SK-N-SH (cell line): ENCODE results near the gene SH3PXD2B. TPM values are rescaled to one million over a fixed set of nuclear protein-coding genes. Genes with fewer than 3 reads are reported as not detected.

Source experiments
- CTCF ChIA-PET: fragments of 300-600, 350-600 bp; formaldehyde crosslinking; extraction: SDS; loops from one replicate; lab custom pipeline; 2021; lab: Yijun Ruan, JAX
- POLR2A ChIA-PET: fragments of 350-600 bp; sonication (Branson Sonifier 250); formaldehyde crosslinking; extraction: SDS; loops from one replicate; lab custom pipeline; 2020; ENCODE audit warnings: antibody characterized with exemption, inconsistent platforms; lab: Yijun Ruan, JAX
- DNase-seq: peaks from one replicate; pipeline ENCODE4 v3.0.0; 2012
- H2AFZ ChIP-seq: fragments of 200-600 bp; sonication (generic); 2 replicates; pipeline ENCODE4 v1.8.1; 2016; ENCODE audit warnings: antibody characterized with exemption, mild to moderate bottlenecking, low read depth
- H3F3A ChIP-seq: fragments of 200-600 bp; sonication (generic); replicated peaks from 2 replicates; pipeline ENCODE3; 2016; ENCODE audit warnings: antibody characterized with exemption, mild to moderate bottlenecking; ENCODE audit not compliant: insufficient read depth
- H3K27ac ChIP-seq, 2 experiments: fragments of 200-500 bp in 1 of 2; fragments of 200-600 bp in 1 of 2; sonication (Bioruptor generic) in 1 of 2; sonication (generic), shearing (Covaris generic) in 1 of 2; 2 replicates each; pipeline versions ENCODE4 v1.5.1 to v1.6.1; 2014 to 2016; ENCODE audit warnings: low read depth in 2 of 2, inconsistent platforms in 1 of 2, low read length in 1 of 2, mild to moderate bottlenecking in 1 of 2, mixed read lengths in 1 of 2
- H3K27me3 ChIP-seq: fragments of 200-600 bp; sonication (generic), shearing (Covaris generic); 2 replicates; pipeline ENCODE4 v1.6.1; 2016; ENCODE audit warnings: mixed run types; ENCODE audit not compliant: insufficient read depth
- H3K36me3 ChIP-seq, 2 experiments: fragments of 200-500 bp in 1 of 2; fragments of 200-600 bp in 1 of 2; sonication (Bioruptor generic) in 1 of 2; sonication (generic) in 1 of 2; replicated peaks in 1 of 2; 2 replicates each; pipeline versions ENCODE3 to v1.5.1; 2014 to 2016; ENCODE audit warnings: low read length in 1 of 2, mild to moderate bottlenecking in 1 of 2; ENCODE audit not compliant: insufficient read depth in 2 of 2, control insufficient read depth in 1 of 2
- H3K4me1 ChIP-seq, 2 experiments: fragments of 200-500 bp in 1 of 2; fragments of 200-600 bp in 1 of 2; sonication (Bioruptor generic) in 1 of 2; sonication (generic), shearing (Covaris generic) in 1 of 2; 2 replicates each; pipeline versions ENCODE4 v1.5.1 to v1.6.1; 2014 to 2016; ENCODE audit warnings: low read depth in 1 of 2, low read length in 1 of 2, mixed run types in 1 of 2; ENCODE audit not compliant: insufficient read depth in 2 of 2, control insufficient read depth in 1 of 2
- H3K4me2 ChIP-seq: fragments of 200-600 bp; sonication (generic), shearing (Covaris generic); 2 replicates; pipeline ENCODE4 v1.6.1; 2017; ENCODE audit warnings: mixed run types
- H3K4me3 ChIP-seq, 2 experiments: fragments of 200-500 bp in 1 of 2; fragments of 200-600 bp in 1 of 2; sonication (Bioruptor generic) in 1 of 2; sonication (generic), shearing (Covaris generic) in 1 of 2; 2 replicates each; pipeline versions ENCODE4 v1.5.1 to v1.8.1; 2014 to 2016; ENCODE audit warnings: low read depth in 2 of 2, inconsistent platforms in 1 of 2, low read length in 1 of 2, mild to moderate bottlenecking in 1 of 2, mixed read lengths in 1 of 2, moderate library complexity in 1 of 2
- H3K79me2 ChIP-seq: fragments of 200-600 bp; sonication (generic); 2 replicates; pipeline ENCODE4 v1.8.1; 2017; ENCODE audit warnings: mild to moderate bottlenecking; ENCODE audit not compliant: insufficient read depth
- H3K9ac ChIP-seq: fragments of 200-600 bp; sonication (generic); 2 replicates; pipeline ENCODE4 v1.6.1; 2017; ENCODE audit warnings: mixed run types
- H3K9me2 ChIP-seq: fragments of 200-600 bp; sonication (generic); 2 replicates; pipeline ENCODE4 v1.6.1; 2017; ENCODE audit warnings: mixed run types
- H3K9me3 ChIP-seq: fragments of 200-600 bp; sonication (generic); 2 replicates; pipeline ENCODE4 v1.6.1; 2017; ENCODE audit warnings: mixed run types, mild to moderate bottlenecking, moderate library complexity
- H4K20me1 ChIP-seq: fragments of 200-600 bp; sonication (generic); 2 replicates; pipeline ENCODE4 v1.6.1; 2017; ENCODE audit warnings: mild to moderate bottlenecking, mixed run types; ENCODE audit not compliant: insufficient read depth
- CTCF ChIP-seq: fragments of 200-600 bp; sonication (generic); IDR thresholded peaks from 2 replicates; pipeline ENCODE4 v1.6.1; 2017; ENCODE audit warnings: antibody characterized with exemption, mild to moderate bottlenecking, moderate library complexity
- ELF1 ChIP-seq: IDR thresholded peaks from 2 replicates; pipeline ENCODE4 v1.4.0; 2012
- EP300 ChIP-seq, 2 experiments: IDR thresholded peaks; 2 replicates each; pipeline versions ENCODE4 v1.4.0 to v1.6.1; 2012; ENCODE audit warnings: borderline replicate concordance in 1 of 2, low read depth in 1 of 2, low read length in 1 of 2
- FOXJ3 ChIP-seq: sonication (generic); formaldehyde crosslinking; IDR thresholded peaks from 2 replicates; pipeline ENCODE4 v1.5.1; 2020; ENCODE audit warnings: mild to moderate bottlenecking, missing genetic modification reagents
- FOXM1 ChIP-seq: IDR thresholded peaks from 2 replicates; pipeline ENCODE4 v1.4.0; 2012; ENCODE audit warnings: low read depth, mild to moderate bottlenecking
- JUND ChIP-seq: IDR thresholded peaks from 2 replicates; pipeline ENCODE4 v1.4.0; 2012
- MAX ChIP-seq: IDR thresholded peaks from 2 replicates; pipeline ENCODE4 v1.4.0; 2012; ENCODE audit warnings: low read depth
- MEF2A ChIP-seq: IDR thresholded peaks from 2 replicates; pipeline ENCODE4 v1.4.0; 2012; ENCODE audit warnings: low read depth, borderline replicate concordance
- MXI1 ChIP-seq: IDR thresholded peaks from 2 replicates; pipeline ENCODE4 v1.6.1; 2012; ENCODE audit warnings: mild to moderate bottlenecking, low read depth, low read length, improper control_type of control experiment
- NFIC ChIP-seq: IDR thresholded peaks from 2 replicates; pipeline ENCODE4 v1.4.0; 2012; ENCODE audit warnings: borderline replicate concordance
- NRF1 ChIP-seq: IDR thresholded peaks from 2 replicates; pipeline ENCODE4 v1.6.1; 2012; ENCODE audit warnings: low read depth, mild to moderate bottlenecking, low read length
- REST ChIP-seq: IDR thresholded peaks from 2 replicates; pipeline ENCODE4 v1.6.1; 2012; ENCODE audit warnings: mild to moderate bottlenecking, low read depth, low read length, moderate library complexity
- SMC3 ChIP-seq: IDR thresholded peaks from 2 replicates; pipeline ENCODE4 v1.6.1; 2012; ENCODE audit warnings: low read depth, low read length, improper control_type of control experiment
- TAF1 ChIP-seq: IDR thresholded peaks from 2 replicates; pipeline ENCODE4 v1.6.1; 2012; ENCODE audit warnings: low read depth, mild to moderate bottlenecking, low read length, moderate library complexity, borderline replicate concordance
- TCF12 ChIP-seq: IDR thresholded peaks from 2 replicates; pipeline ENCODE4 v1.4.0; 2012
- TEAD4 ChIP-seq: IDR thresholded peaks from 2 replicates; pipeline ENCODE4 v1.4.0; 2012; ENCODE audit warnings: mild to moderate bottlenecking, borderline replicate concordance; ENCODE audit not compliant: insufficient read depth
- USF2 ChIP-seq: fragments of 150-350 bp; IDR thresholded peaks from 2 replicates; pipeline ENCODE4 v1.6.1; 2017; ENCODE audit warnings: antibody characterized with exemption, low read length, low read depth, borderline replicate concordance
- ZBTB33 ChIP-seq: IDR thresholded peaks from 2 replicates; pipeline ENCODE4 v1.4.0; 2012; ENCODE audit warnings: low read depth, borderline replicate concordance
- WGBS: methylation state at CpG from one replicate; pipeline ENCODE4 v1.1.6; 2017; ENCODE audit warnings: low lambda C conversion rate; 5-methylcytosine and 5-hydroxymethylcytosine counted together
- polyA plus RNA-seq, 3 experiments: library from polyadenylated mRNA; depleted of rRNA; stranded (reverse); fragments of >200 nt; gene quantifications; 2 replicates each; pipeline ENCODE4 v1.2.3, GENCODE V29; 2012

SH3PXD2B gene
- polyA plus RNA-seq, 1 of the 3 experiments (the other 2 are of a cell fraction), result 15.0 TPM

- no peaks in the 10 kb centered on the region for H3K9me2 ChIP-seq
- CTCF ChIA-PET, result interaction anchor here (1.6 kb wide), 1 partner anchor 220 kb away, joined by 11 read pairs; no protein-coding TSS in a partner anchor
Measured at GRCh38 chr5:172477466-172477865, 23.1 kb upstream of the SH3PXD2B start.

More at GRCh38 chr5:172477466-172477865, 23.1 kb upstream of the SH3PXD2B start:
- Histone ChIP-seq H4K20me1 (no peaks in the 10 kb centered on the region), H3F3A (no peaks in the 10 kb centered on the region), H3K4me1 (peaks cover 0 to 4% of the 10 kb centered on the region in 2 experiments; a peak in 1 of 4 replicates), H3K27me3 (no peaks in the 10 kb centered on the region), H3K27ac (no peak overlapping the region), H3K9ac (no peak overlapping the region), H3K9me3 (no peaks in the 10 kb centered on the region), H3K4me3 (no peak overlapping the region), H3K4me2 (no peak overlapping the region), H3K79me2 (no peaks in the 10 kb centered on the region), H2AFZ (no peak overlapping the region), H3K36me3 (no peaks in the 10 kb centered on the region)
- 70% methylated on average over 3 of the region's 4 CpGs for WGBS
- POLR2A ChIA-PET, result no interaction called here
- TF ChIP-seq JUND (no peak), ZBTB33 (no peak), TEAD4 (no peak), USF2 (no peak), FOXM1 (no peak), MAX (no peak), NFIC (no peak), SMC3 (no peak), MXI1 (no peak), EP300 (IDR thresholded peaks at IDR 0.05; ENCODE audit: borderline replicate concordance in 1 of 2, low read depth in 1 of 2, low read length in 1 of 2) (no peak), REST (no peak), MEF2A (no peak), FOXJ3 (CRISPR knock-in tag) (no peak), NRF1 (no peak), ELF1 (no peak), CTCF (no peak), TCF12 (no peak), TAF1 (no peak)
- TF ChIP-seq, all 33 proteins: peak for 0
- no peak for DNase-seq
